ENCODE data around the gene AOPEP.

The AOPEP gene

GRCh38 chr9:94718936-94719335 lies 7.6 kb upstream of the AOPEP start:
- no peak for DNase-seq (ENCODE audit: low read depth, low spot score)

- no peak for DNase-seq (ENCODE audit: low read depth, low spot score)
These were observed 6.6 kb upstream of the AOPEP start for GRCh38 chr9:94719878-94720277.

GRCh38 chr9:94720846-94721549 lies 5.5 kb upstream of the AOPEP start:
- no peak for DNase-seq (ENCODE audit: low read depth, low spot score)

GRCh38 chr9:94721754-94722153 lies 4.7 kb upstream of the AOPEP start:
- DNase-seq (ENCODE audit: low read depth, low spot score): no peak

GRCh38 chr9:94725293-94725692 lies 1.2 kb upstream of the AOPEP start:
- DNase-seq (ENCODE audit: low read depth, low spot score): no peak

- DNase-seq (ENCODE audit: low read depth, low spot score): no peak
These were observed 2.2 kb downstream of the AOPEP start for GRCh38 chr9:94728719-94729118.

GRCh38 chr9:94729199-94729598 lies 2.7 kb downstream of the AOPEP start:
- DNase-seq (ENCODE audit: low read depth, low spot score): no peak

GRCh38 chr9:94734054-94734754 lies 7.7 kb downstream of the AOPEP start:
- no peak for DNase-seq (ENCODE audit: low read depth, low spot score)

- DNase-seq (ENCODE audit: low read depth, low spot score): no peak
These were observed 10.3 kb downstream of the AOPEP start for GRCh38 chr9:94736759-94737158.

- DNase-seq (ENCODE audit: low read depth, low spot score): no peak
These were observed 13.8 kb downstream of the AOPEP start for GRCh38 chr9:94740145-94740840.

- no peak for DNase-seq (ENCODE audit: low read depth, low spot score)
These were observed 15.4 kb downstream of the AOPEP start for GRCh38 chr9:94741866-94742265.

GRCh38 chr9:94743035-94743954 lies 16.8 kb downstream of the AOPEP start:
- DNase-seq (ENCODE audit: low read depth, low spot score): no peak

GRCh38 chr9:94745806-94746540 lies 19.5 kb downstream of the AOPEP start:
- no peak for DNase-seq (ENCODE audit: low read depth, low spot score)

GRCh38 chr9:94746541-94747370 lies 20.3 kb downstream of the AOPEP start:
- no peak for DNase-seq (ENCODE audit: low read depth, low spot score)

- no peak for DNase-seq (ENCODE audit: low read depth, low spot score)
These were observed 28.5 kb downstream of the AOPEP start for GRCh38 chr9:94754976-94755475.

GRCh38 chr9:94757158-94757557 lies 30.7 kb downstream of the AOPEP start:
- DNase-seq (ENCODE audit: low read depth, low spot score): no peak

- DNase-seq (ENCODE audit: low read depth, low spot score): no peak
These were observed 31.5 kb downstream of the AOPEP start for GRCh38 chr9:94758031-94758430.

- no peak for DNase-seq (ENCODE audit: low read depth, low spot score)
These were observed 32.4 kb downstream of the AOPEP start for GRCh38 chr9:94758880-94759279.

GRCh38 chr9:94760010-94760409 lies 33.5 kb downstream of the AOPEP start:
- no peak for DNase-seq (ENCODE audit: low read depth, low spot score)

- DNase-seq (ENCODE audit: low read depth, low spot score): no peak
These were observed 34.2 kb downstream of the AOPEP start for GRCh38 chr9:94760660-94761059.

Data from activated naive CD8-positive, alpha-beta T cell treated with anti-CD3 and anti-CD28 coated beads, Interleukin-2, amount 50 U/mL, for 16 hours (primary cell).